Naive B cell (primary cell): ENCODE results near the gene DGCR2. TPM values are rescaled to one million over a fixed set of nuclear protein-coding genes. Genes with fewer than 3 reads are reported as not detected.
A peak's percentile ranks its signal among the peaks of the same experiment; 100 is the strongest.

Experiments
- ATAC-seq, 2 donors: fragments of 150-1000 bp; cut with Tn5 transposase; 2 replicates each; pipeline ENCODE4 v1.10.0; 2021; ENCODE audit warnings: low read depth in 2 of 2, mild to moderate bottlenecking in 2 of 2, moderate library complexity in 2 of 2
- DNase-seq: peaks from one replicate; pipeline ENCODE4 v3.0.0; 2022
- H3K27ac Mint-ChIP-seq, 6 donors: one replicate each; pipeline ENCODE4 v1.8.0; 2020 to 2022; ENCODE audit warnings: mild to moderate bottlenecking in 6 of 6, mixed read lengths in 6 of 6, moderate library complexity in 5 of 6, inconsistent platforms in 2 of 6
- H3K27me3 Mint-ChIP-seq, 3 donors: one replicate each; pipeline ENCODE4 v1.8.0; 2021 to 2022; ENCODE audit warnings: mixed read lengths in 3 of 3, mild to moderate bottlenecking in 1 of 3
- H3K36me3 Mint-ChIP-seq, 2 donors: one replicate each; pipeline ENCODE4 v1.8.0; 2020 to 2022; ENCODE audit warnings: mixed read lengths in 2 of 2, inconsistent platforms in 1 of 2, mild to moderate bottlenecking in 1 of 2
- H3K4me1 Mint-ChIP-seq, 3 donors: one replicate each; pipeline ENCODE4 v1.8.0; 2020 to 2022; ENCODE audit warnings: mixed read lengths in 3 of 3, inconsistent platforms in 1 of 3, mild to moderate bottlenecking in 1 of 3, moderate library complexity in 1 of 3
- H3K4me3 Mint-ChIP-seq, 8 donors: one replicate each; pipeline ENCODE4 v1.8.0; 2020 to 2022; ENCODE audit warnings: mild to moderate bottlenecking in 8 of 8, mixed read lengths in 8 of 8, moderate library complexity in 8 of 8, inconsistent platforms in 2 of 8
- H3K9me3 Mint-ChIP-seq, 7 donors: one replicate each; pipeline ENCODE4 v1.8.0; 2020 to 2022; ENCODE audit warnings: mixed read lengths in 7 of 7, mild to moderate bottlenecking in 5 of 7, inconsistent platforms in 2 of 7, moderate library complexity in 1 of 7
- polyA plus RNA-seq, 6 donors: library from polyadenylated mRNA; unstranded; fragments of 300-500 nt; fragmentation: Illumina TruSeq; gene quantifications; one replicate each; pipeline ENCODE4 v1.2.3, GENCODE V29; 2021; ENCODE audit warnings: low read depth in 6 of 6

The DGCR2 gene
- polyA plus RNA-seq, 6 donors from 2014 or later: 27.4 to 50.6 (median 32.8) TPM

GRCh38 chr22:19062139-19062942, 59.9 kb downstream of the DGCR2 start:
- ATAC-seq (no peak), DNase-seq (no peak)
- H3K4me1 Mint-ChIP-seq: peaks cover 0 to 7% (median 0%) of the 10 kb centered on the region in 3 donors
- peak overlapping the region in 1 of 8 donors; percentile 50 for H3K4me3 Mint-ChIP-seq
- H3K27ac Mint-ChIP-seq: peak overlapping the region in 2 of 6 donors; percentile 44 to 82
- H3K9me3 Mint-ChIP-seq: no peaks in the 10 kb centered on the region
- H3K27me3 Mint-ChIP-seq: no peaks in the 10 kb centered on the region
- H3K36me3 Mint-ChIP-seq: peaks cover 9 to 29% of the 10 kb centered on the region in 2 donors

DNA sequence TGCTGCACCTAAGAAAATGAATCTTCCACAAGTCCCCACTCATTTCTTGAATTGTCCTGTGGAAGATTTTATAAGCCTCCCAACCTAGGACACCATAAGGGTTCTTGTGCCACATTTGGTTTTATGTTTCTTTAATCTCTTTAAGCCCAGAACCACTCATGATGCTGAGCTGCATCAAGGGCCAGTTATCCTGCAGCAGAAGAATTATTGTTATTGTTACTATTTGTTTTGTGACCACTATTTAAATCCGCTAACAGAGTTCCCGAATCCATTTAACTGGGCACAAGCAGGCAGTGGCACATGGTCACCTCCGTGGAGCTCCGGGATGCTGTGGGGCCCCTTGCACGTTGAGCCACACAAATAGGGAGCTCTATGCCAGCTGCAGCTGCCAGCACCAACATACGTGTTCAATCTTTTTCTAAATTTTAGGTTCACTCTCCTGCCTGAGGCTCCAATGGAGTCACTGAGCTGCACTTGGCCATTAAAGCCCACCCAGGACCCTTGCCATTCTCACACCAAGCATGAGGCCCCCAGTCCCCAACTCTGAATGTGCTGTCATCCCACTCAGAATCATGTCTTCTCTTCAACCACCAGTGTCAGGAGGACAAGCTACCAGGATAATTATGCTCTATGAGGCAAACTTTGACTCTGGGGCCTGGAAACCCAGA, 60.6 kb downstream of the DGCR2 start:
- Mint-ChIP-seq H3K27ac (peak overlapping the region in 1 of 6 donors; percentile 44), H3K4me1 (peaks cover 0 to 7% (median 0%) of the 10 kb centered on the region in 3 donors), H3K4me3 (no peak overlapping the region), H3K36me3 (peaks cover 9 to 29% of the 10 kb centered on the region in 2 donors), H3K9me3 (no peaks in the 10 kb centered on the region), H3K27me3 (no peaks in the 10 kb centered on the region)
- ATAC-seq (no peak), DNase-seq (no peak)

GRCh38 chr22:19060356-19061009, 61.7 kb downstream of the DGCR2 start:
- no peak for ATAC-seq
- H3K27ac Mint-ChIP-seq: peak overlapping the region in 1 of 6 donors; percentile 53
- H3K9me3 Mint-ChIP-seq: no peaks in the 10 kb centered on the region

DNA sequence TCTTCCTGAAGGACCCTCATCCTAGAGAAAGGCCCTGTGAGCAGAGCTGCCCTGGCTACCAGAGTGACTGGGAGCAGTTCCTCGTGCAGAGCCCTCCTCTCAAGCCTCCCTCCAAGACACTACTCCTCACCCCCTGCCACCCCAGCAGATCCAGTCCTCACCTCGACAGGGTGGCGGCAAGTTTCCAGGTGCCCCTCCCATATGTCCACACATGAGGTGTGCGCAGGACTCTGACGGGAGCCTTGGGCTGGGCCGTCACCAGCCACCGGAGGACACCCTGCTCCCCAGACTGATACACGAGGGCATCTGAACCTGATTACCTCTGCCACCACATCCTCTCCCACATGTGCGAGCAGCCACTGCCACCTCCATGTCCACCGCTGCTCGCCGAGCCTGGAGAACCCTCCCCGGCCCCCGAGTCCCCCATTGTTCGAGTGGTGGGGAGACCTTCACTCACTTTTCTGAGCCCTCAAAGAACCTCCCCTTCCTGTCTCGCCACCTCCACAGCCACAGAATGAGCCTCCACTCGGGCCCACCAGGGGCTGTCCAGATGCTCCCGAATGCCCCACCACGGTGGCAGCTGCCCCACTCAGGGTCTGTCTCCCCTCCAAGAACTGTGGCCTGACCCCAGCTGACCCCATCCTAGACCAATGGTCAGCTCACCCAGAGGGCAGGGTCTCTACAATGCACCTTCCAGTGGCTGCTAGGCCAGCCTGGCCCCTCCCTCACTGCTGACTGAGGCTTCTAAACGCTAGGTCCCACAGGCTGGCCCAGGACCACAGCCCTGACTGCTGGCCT, 62.5 kb downstream of the DGCR2 start:
- Mint-ChIP-seq H3K27ac (peak overlapping the region in 2 of 6 donors; percentile 53 to 63), H3K36me3 (peaks cover 13 to 19% of the 10 kb centered on the region in 2 donors)
- DNase-seq: no peak

More at GRCh38 chr22:19060356-19061009, 61.7 kb downstream of the DGCR2 start:
- H3K4me1 Mint-ChIP-seq: peaks cover 0 to 7% (median 0%) of the 10 kb centered on the region in 3 donors
- no peak for DNase-seq
- no peaks in the 10 kb centered on the region for H3K27me3 Mint-ChIP-seq
- H3K36me3 Mint-ChIP-seq: peaks cover 11 to 27% of the 10 kb centered on the region in 2 donors
- no peak overlapping the region for H3K4me3 Mint-ChIP-seq

GRCh38 chr22:19058713-19059451, 63.3 kb downstream of the DGCR2 start:
- no peak for ATAC-seq
- peaks cover 13 to 19% of the 10 kb centered on the region in 2 donors for H3K36me3 Mint-ChIP-seq
- DNase-seq: no peak
- peaks cover 0 to 4% (median 0%) of the 10 kb centered on the region in 3 donors for H3K4me1 Mint-ChIP-seq
- no peaks in the 10 kb centered on the region for H3K9me3 Mint-ChIP-seq
- no peaks in the 10 kb centered on the region for H3K27me3 Mint-ChIP-seq
- H3K4me3 Mint-ChIP-seq: peak overlapping the region in 1 of 8 donors; percentile 42
- H3K27ac Mint-ChIP-seq: peak overlapping the region in 1 of 6 donors; percentile 65

More for the DNA sequence above, 62.5 kb downstream of the DGCR2 start:
- Mint-ChIP-seq H3K4me3 (no peak overlapping the region), H3K27me3 (no peaks in the 10 kb centered on the region), H3K9me3 (no peaks in the 10 kb centered on the region), H3K4me1 (peaks cover 0 to 7% (median 0%) of the 10 kb centered on the region in 3 donors)
- ATAC-seq: no peak

DNA sequence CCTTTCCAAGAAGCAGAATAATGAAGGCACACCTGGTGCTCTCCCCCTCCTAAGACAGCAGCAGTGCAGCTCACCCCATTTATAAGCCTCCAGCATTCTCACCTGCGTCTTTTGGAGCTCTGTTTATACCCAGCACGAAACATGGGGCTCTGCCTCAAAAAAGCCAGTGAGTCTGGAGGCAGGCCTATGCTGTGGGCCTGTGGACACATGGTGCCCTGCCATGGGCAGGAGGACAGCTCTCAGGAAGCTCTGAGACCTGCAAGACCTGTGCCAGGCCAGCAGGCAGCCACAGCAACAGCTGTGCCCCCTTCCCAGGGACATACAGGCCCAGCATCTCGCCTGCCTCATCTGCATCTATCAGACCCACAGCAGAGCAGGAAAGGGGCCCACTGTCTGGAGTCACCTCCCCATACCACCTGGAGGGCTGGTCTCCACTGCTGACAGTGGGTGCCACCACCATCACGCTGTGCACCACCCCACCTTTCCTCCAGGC, 64.2 kb downstream of the DGCR2 start:
- Mint-ChIP-seq H3K27ac (peak overlapping the region in 2 of 6 donors; percentile 65 to 79), H3K4me1 (peaks cover 0 to 4% (median 0%) of the 10 kb centered on the region in 3 donors), H3K36me3 (peaks cover 10 to 19% of the 10 kb centered on the region in 2 donors), H3K9me3 (no peaks in the 10 kb centered on the region), H3K27me3 (no peaks in the 10 kb centered on the region), H3K4me3 (no peak overlapping the region)
- DNase-seq (no peak), ATAC-seq (no peak)

- Mint-ChIP-seq H3K36me3 (peaks cover 10 to 15% of the 10 kb centered on the region in 2 donors), H3K27ac (peak overlapping the region in 2 of 6 donors; percentile 65 to 79), H3K9me3 (no peaks in the 10 kb centered on the region), H3K4me3 (no peak overlapping the region), H3K4me1 (peaks cover 0 to under 1% (median 0%) of the 10 kb centered on the region in 3 donors), H3K27me3 (no peaks in the 10 kb centered on the region)
- no peak for ATAC-seq
- no peak for DNase-seq
These were observed 64.7 kb downstream of the DGCR2 start for GRCh38 chr22:19057539-19057938.

GRCh38 chr22:19056951-19057401, 65.2 kb downstream of the DGCR2 start:
- peaks cover 11% of the 10 kb centered on the region in 2 donors for H3K36me3 Mint-ChIP-seq
- DNase-seq: no peak
- no peaks in the 10 kb centered on the region for H3K4me1 Mint-ChIP-seq
- no peak overlapping the region for H3K27ac Mint-ChIP-seq
- H3K27me3 Mint-ChIP-seq: no peaks in the 10 kb centered on the region
- H3K4me3 Mint-ChIP-seq: no peak overlapping the region
- H3K9me3 Mint-ChIP-seq: no peaks in the 10 kb centered on the region
- no peak for ATAC-seq

DNA sequence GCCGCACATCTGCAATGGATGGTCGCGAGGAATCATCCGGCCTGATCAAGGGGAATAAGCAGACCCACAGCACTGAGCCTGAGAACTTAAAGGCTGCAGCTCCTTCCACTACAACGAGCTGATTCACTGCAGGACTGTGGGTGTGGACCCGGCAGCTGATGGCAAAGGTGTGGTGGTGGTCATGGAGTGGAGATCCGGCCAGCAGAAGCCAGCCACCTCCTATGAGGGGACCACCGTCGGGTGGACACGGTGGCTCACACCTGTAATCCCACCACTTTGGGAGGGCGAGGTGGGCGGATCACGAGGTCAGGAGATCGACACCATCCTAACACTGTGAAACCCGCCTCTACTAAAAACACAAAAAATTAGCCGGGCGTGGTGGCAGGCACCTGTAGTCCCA, 66.4 kb downstream of the DGCR2 start:
- peak overlapping the region in 1 of 6 donors; percentile 65 for H3K27ac Mint-ChIP-seq
- no peak for DNase-seq
- no peak for ATAC-seq
- no peaks in the 10 kb centered on the region for H3K9me3 Mint-ChIP-seq
- H3K36me3 Mint-ChIP-seq: peaks cover 11 to 18% of the 10 kb centered on the region in 2 donors
- no peak overlapping the region for H3K4me3 Mint-ChIP-seq
- H3K27me3 Mint-ChIP-seq: no peaks in the 10 kb centered on the region
- H3K4me1 Mint-ChIP-seq: peaks cover 0 to 4% (median 4%) of the 10 kb centered on the region in 3 donors

- Mint-ChIP-seq H3K9me3 (no peaks in the 10 kb centered on the region), H3K27me3 (no peaks in the 10 kb centered on the region), H3K4me1 (peaks cover 0 to 4% (median 4%) of the 10 kb centered on the region in 3 donors), H3K4me3 (no peak overlapping the region), H3K36me3 (peaks cover 5 to 13% of the 10 kb centered on the region in 2 donors), H3K27ac (peak overlapping the region in 2 of 6 donors; percentile 37 to 69)
- ATAC-seq (no peak), DNase-seq (no peak)
These were observed 69.2 kb downstream of the DGCR2 start for GRCh38 chr22:19052941-19053541.

- Mint-ChIP-seq H3K9me3 (no peaks in the 10 kb centered on the region), H3K4me3 (no peak overlapping the region), H3K36me3 (peaks cover 12 to 17% of the 10 kb centered on the region in 2 donors), H3K27ac (peak overlapping the region in 2 of 6 donors; percentile 5 to 22), H3K27me3 (no peaks in the 10 kb centered on the region), H3K4me1 (peaks cover 0 to 4% (median 4%) of the 10 kb centered on the region in 3 donors)
- ATAC-seq (no peak), DNase-seq (no peak)
These were observed 70.7 kb downstream of the DGCR2 start for GRCh38 chr22:19051381-19052072.
